IMR-90 (cell line): Measurements from ENCODE around the gene EPHA10. TPM values are rescaled to one million over a fixed set of nuclear protein-coding genes. Genes with fewer than 3 reads are reported as not detected.

Experiments used
- ATAC-seq: fragments of 200-7000 bp; cut with Tn5 transposase; 2 replicates; pipeline ENCODE4 v1.9.1; 2020; ENCODE audit warnings: low read depth, mild to moderate bottlenecking, moderate library complexity
- BruUV-seq: library from RNA; stranded (reverse); fragments of 400-500 nt; replicated peaks from 2 replicates; lab custom pipeline; 2021; lab: Mats Ljungman, UMichigan
- CTCF ChIA-PET: fragments of 300-600 bp; formaldehyde crosslinking; extraction: SDS; loops from one replicate; lab custom pipeline; 2021; ENCODE audit warnings: antibody characterized with exemption; lab: Yijun Ruan, JAX
- POLR2A ChIA-PET: fragments of 300-600 bp; sonication (Branson Sonifier 250); formaldehyde crosslinking; loops from one replicate; lab custom pipeline; 2022; ENCODE audit warnings: antibody characterized with exemption; ENCODE audit not compliant: unreplicated experiment; lab: Charles Lee
- DNase-seq: peaks from one replicate; pipeline ENCODE4 v3.0.0; 2013
- H2AFZ ChIP-seq: replicated peaks from 2 replicates; pipeline ENCODE3; 2013; ENCODE audit warnings: low read length, mild to moderate bottlenecking; ENCODE audit not compliant: poor library complexity
- H2AK5ac ChIP-seq: 2 replicates; pipeline ENCODE4 v1.6.1; 2013; ENCODE audit warnings: low read depth, low read length, inconsistent platforms
- H2AK9ac ChIP-seq: replicated peaks from 2 replicates; pipeline ENCODE3; 2013; ENCODE audit warnings: mild to moderate bottlenecking, low read depth, low read length, moderate library complexity; ENCODE audit not compliant: poor library complexity
- H2BK120ac ChIP-seq: 2 replicates; pipeline ENCODE4 v1.6.1; 2013; ENCODE audit warnings: low read depth, low read length, inconsistent platforms
- H2BK15ac ChIP-seq: 3 replicates; pipeline ENCODE4 v1.6.1; 2013; ENCODE audit warnings: low read depth, low read length, inconsistent platforms
- H2BK20ac ChIP-seq: 2 replicates; pipeline ENCODE4 v1.6.1; 2013; ENCODE audit warnings: low read depth, mild to moderate bottlenecking, inconsistent platforms, low read length, moderate library complexity
- H2BK5ac ChIP-seq: 2 replicates; pipeline ENCODE4 v1.6.1; 2013; ENCODE audit warnings: mild to moderate bottlenecking, low read depth, low read length, inconsistent platforms; ENCODE audit not compliant: poor library complexity, severe bottlenecking
- H3K14ac ChIP-seq: replicated peaks from 2 replicates; pipeline ENCODE4 v1.6.1; 2013; ENCODE audit warnings: low read depth, low read length, inconsistent platforms
- H3K18ac ChIP-seq: 2 replicates; pipeline ENCODE4 v1.6.1; 2013; ENCODE audit warnings: low read depth, low read length, control low read depth
- H3K23ac ChIP-seq: 2 replicates; pipeline ENCODE4 v1.6.1; 2013; ENCODE audit warnings: low read depth, low read length, inconsistent platforms
- H3K27ac ChIP-seq: 2 replicates; pipeline ENCODE4 v1.5.1; 2013; ENCODE audit warnings: mild to moderate bottlenecking, control low read depth, low read length; ENCODE audit not compliant: insufficient read depth
- H3K27me3 ChIP-seq: 2 replicates; pipeline ENCODE4 v1.6.1; 2013; ENCODE audit warnings: low read length; ENCODE audit not compliant: control insufficient read depth, insufficient read depth
- H3K36me3 ChIP-seq: 2 replicates; pipeline ENCODE4 v1.6.1; 2013; ENCODE audit warnings: low read length, mixed read lengths; ENCODE audit not compliant: control insufficient read depth, insufficient read depth
- H3K4ac ChIP-seq: 2 replicates; pipeline ENCODE4 v1.6.1; 2013; ENCODE audit warnings: low read depth, low read length, inconsistent platforms
- H3K4me1 ChIP-seq: 2 replicates; pipeline ENCODE4 v1.6.1; 2013; ENCODE audit warnings: low read length, mixed read lengths; ENCODE audit not compliant: control insufficient read depth, insufficient read depth
- H3K4me2 ChIP-seq: 2 replicates; pipeline ENCODE4 v1.6.1; 2013; ENCODE audit warnings: low read depth, mild to moderate bottlenecking, control low read depth, low read length, moderate library complexity
- H3K4me3 ChIP-seq: 2 replicates; pipeline ENCODE4 v1.5.1; 2013; ENCODE audit warnings: low read depth, mild to moderate bottlenecking, control low read depth, low read length, moderate library complexity; ENCODE audit not compliant: insufficient read depth
- H3K56ac ChIP-seq: 2 replicates; pipeline ENCODE4 v1.6.1; 2013; ENCODE audit warnings: low read length, inconsistent platforms; ENCODE audit not compliant: insufficient read depth; ENCODE audit errors: extremely low read depth
- H3K79me1 ChIP-seq, 2 experiments: 2 replicates each; pipeline ENCODE4 v1.6.1; 2013; ENCODE audit warnings: low read length in 2 of 2, inconsistent platforms in 1 of 2, low read depth in 1 of 2
- H3K9ac ChIP-seq: 2 replicates; pipeline ENCODE4 v1.6.1; 2013; ENCODE audit warnings: low read depth, low read length, control low read depth
- H3K9me1 ChIP-seq: 2 replicates; pipeline ENCODE4 v1.6.1; 2013; ENCODE audit warnings: low read length, inconsistent platforms; ENCODE audit not compliant: insufficient read depth
- H3K9me3 ChIP-seq: 2 replicates; pipeline ENCODE4 v1.6.1; 2013; ENCODE audit warnings: low read length; ENCODE audit not compliant: control insufficient read depth, insufficient read depth
- H4K20me1 ChIP-seq: 2 replicates; pipeline ENCODE4 v1.6.1; 2013; ENCODE audit warnings: low read length, inconsistent platforms; ENCODE audit not compliant: insufficient read depth
- H4K5ac ChIP-seq: 2 replicates; pipeline ENCODE4 v1.6.1; 2013; ENCODE audit warnings: mild to moderate bottlenecking, low read depth, low read length, control low read depth
- H4K8ac ChIP-seq, 2 experiments: 2 replicates each; pipeline ENCODE4 v1.6.1; 2013; ENCODE audit warnings: low read depth in 2 of 2, low read length in 2 of 2, control low read depth in 1 of 2, inconsistent platforms in 1 of 2
- H4K91ac ChIP-seq: 2 replicates; pipeline ENCODE4 v1.6.1; 2013; ENCODE audit warnings: low read depth, low read length, inconsistent platforms; ENCODE audit not compliant: insufficient read depth
- BHLHE40 ChIP-seq: fragments of 150-350 bp; IDR thresholded peaks from 2 replicates; pipeline ENCODE4 v1.6.1; 2016; ENCODE audit warnings: mild to moderate bottlenecking, low read depth, low read length
- CEBPB ChIP-seq: IDR thresholded peaks from 2 replicates; pipeline ENCODE4 v1.6.1; 2012; ENCODE audit warnings: low read depth, low read length, improper control_type of control experiment
- MAFK ChIP-seq: IDR thresholded peaks from 2 replicates; pipeline ENCODE4 v1.6.1; 2012; ENCODE audit warnings: low read depth, low read length, improper control_type of control experiment
- POLR2A ChIP-seq: IDR thresholded peaks from 2 replicates; pipeline ENCODE4 v1.6.1; 2012; ENCODE audit warnings: mild to moderate bottlenecking, low read depth, low read length
- RFX5 ChIP-seq: IDR thresholded peaks from 2 replicates; pipeline ENCODE4 v1.8.0; 2012; ENCODE audit warnings: low read depth, mild to moderate bottlenecking, low read length, moderate library complexity
- USF2 ChIP-seq: fragments of 150-350 bp; IDR thresholded peaks from 2 replicates; pipeline ENCODE4 v1.6.1; 2017; ENCODE audit warnings: mild to moderate bottlenecking, antibody characterized with exemption, low read length, low read depth
- WGBS, 2 experiments: methylation state at CpG; one replicate each; pipeline versions ENCODE4 v1.1.5 to v1.1.7; 2013; ENCODE audit warnings: missing lambda C conversion rate in 2 of 2; ENCODE audit not compliant: insufficient read length in 1 of 2; ENCODE audit errors: extremely low coverage in 2 of 2; 5-methylcytosine and 5-hydroxymethylcytosine counted together
- dilution Hi-C: fragments of 300-500 bp; cut with HindIII; formaldehyde crosslinking; loops from one replicate; pipeline ENCODE4 v1.14.3; 2018; ENCODE audit warnings: low sequenced_read_pairs; ENCODE audit not compliant: unreplicated experiment
- in situ Hi-C: fragments of 300-500 bp; cut with MboI; formaldehyde crosslinking; loops from 3 replicates; pipeline ENCODE4 v1.14.3; 2019; ENCODE audit warnings: low sequenced_read_pairs, inconsistent platforms, mixed read lengths
- intact Hi-C: fragments of 100-400 bp; cut with micrococcal nuclease; formaldehyde crosslinking; loops from 2 replicates; pipeline ENCODE4 v1.10.0; 2022
- polyA plus RNA-seq, 3 experiments: library from polyadenylated mRNA; depleted of rRNA; stranded (reverse); fragments of >200 nt; gene quantifications; 2 replicates each; pipeline ENCODE4 v1.2.3, GENCODE V29; 2012; ENCODE audit warnings: low replicate concordance in 1 of 3
- total RNA-seq: library from RNA; depleted of rRNA; stranded (reverse); fragments of >200 nt; gene quantifications from 2 replicates; pipeline ENCODE4 v1.2.3, GENCODE V29; 2012

EPHA10 gene
- total and polyA plus RNA-seq, 2 of the 4 experiments (the other 2 are of a cell fraction), result not detected

GRCh38 chr1:37691497-37692077, 73.3 kb downstream of the EPHA10 start:
- no peak overlapping the region for H2BK20ac ChIP-seq
- DNase-seq, result peak; percentile 45
- intact Hi-C loops, result loop anchor here (1.0 to 5.0 kb wide), 3 partner anchors 117 to 214 kb away; partner anchors contain the start of genes MTF1 and YRDC
- H3K27me3 ChIP-seq, result no peaks in the 10 kb centered on the region
- H2BK120ac ChIP-seq, result 0 out of 2 replicates have a peak overlapping the region, but pooled peaks have one; percentile 13
- no peaks in the 10 kb centered on the region for H4K20me1 ChIP-seq
- peak overlapping the region; percentile 83 for H3K27ac ChIP-seq
- peak overlapping the region; percentile 40 for H4K91ac ChIP-seq
- WGBS, 2 experiments, result 2% methylated on average over 38 of the region's 45 CpGs; no CpG with 5 or more reads in 1 of the 2 experiments
- H3K14ac ChIP-seq, result peak overlapping the region; percentile 75; the same call in 1 of the 2 replicates
- H3K36me3 ChIP-seq, result peaks cover 2% of the 10 kb centered on the region
- H3K4me3 ChIP-seq, result peak overlapping the region; percentile 77
- no peak overlapping the region for H3K18ac ChIP-seq
- in situ Hi-C loops, result no loop called here
- peak overlapping the region; percentile 32 for H4K5ac ChIP-seq
- peak overlapping the region; percentile 62 for H2BK5ac ChIP-seq
- H3K4ac ChIP-seq, result peak overlapping the region; percentile 80
- H3K4me1 ChIP-seq, result peaks cover 5% of the 10 kb centered on the region
- ChIA-PET POLR2A (no interaction called here), CTCF (interaction anchor here (0.6 to 2.5 kb wide), 3 partner anchors 8 to 265 kb away, joined by 3 to 7 read pairs (median 3); no protein-coding TSS in a partner anchor)
- dilution Hi-C loops, result no loop called here
- peaks cover 23 to 37% of the 10 kb centered on the region in 2 experiments for H3K79me1 ChIP-seq
- H2AFZ ChIP-seq, result peak overlapping the region; percentile 97
- H3K56ac ChIP-seq, result peak overlapping the region; percentile 56
- H3K4me2 ChIP-seq, result peak overlapping the region; percentile 79
- peak overlapping the region; percentile 0 to 83; a peak in 2 of 4 replicates for H4K8ac ChIP-seq
- H3K9ac ChIP-seq, result peak overlapping the region; percentile 74
- H2AK5ac ChIP-seq, result peak overlapping the region; percentile 43
- TF ChIP-seq MAFK, result no peak
- TF ChIP-seq CEBPB, result peak; percentile 91
- TF ChIP-seq BHLHE40, result no peak
- TF ChIP-seq USF2, result no peak
- TF ChIP-seq POLR2A, result no peak
- TF ChIP-seq RFX5, result no peak
- ATAC-seq, result peak; percentile 10
- BruUV-seq, result no TSS peak
- no peaks in the 10 kb centered on the region for H3K9me3 ChIP-seq
- no peak overlapping the region for H3K23ac ChIP-seq
- peak overlapping the region; percentile 98 for H2AK9ac ChIP-seq
- H2BK15ac ChIP-seq, result no peak overlapping the region
- no peaks in the 10 kb centered on the region for H3K9me1 ChIP-seq
